GM18517 (cell line): ENCODE measurements around the gene USP21.

ENCODE experiments used
- ATAC-seq: cut with Tn5 transposase; IDR thresholded peaks from one replicate; pipeline ENCODE4 v1.9.1; 2021; ENCODE audit warnings: mild to moderate bottlenecking, moderate library complexity; ENCODE audit not compliant: unreplicated experiment

USP21 gene

GRCh38 chr1:161190962-161191521, 31.7 kb downstream of the USP21 start:
- ATAC-seq: no peak

DNA sequence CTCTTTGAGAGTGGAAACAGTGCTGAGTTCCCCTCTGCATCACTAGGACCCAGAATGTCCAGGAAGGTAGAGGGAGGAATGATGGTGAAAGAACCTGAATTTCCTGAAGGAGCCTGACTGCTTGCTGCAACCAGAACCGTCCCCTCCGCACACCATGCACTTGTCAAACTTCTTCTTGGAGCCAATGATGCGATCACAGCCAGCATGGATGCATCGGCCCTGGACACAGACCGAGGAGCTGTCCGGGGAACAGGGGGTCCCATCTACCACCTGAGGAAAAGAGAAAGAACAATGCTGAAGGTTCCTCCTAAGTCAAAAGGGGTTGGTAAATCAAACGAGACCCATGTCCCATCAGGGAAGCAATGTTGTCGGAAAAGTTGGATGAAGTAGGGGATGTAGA, 32.7 kb downstream of the USP21 start:
- no peak for ATAC-seq

DNA sequence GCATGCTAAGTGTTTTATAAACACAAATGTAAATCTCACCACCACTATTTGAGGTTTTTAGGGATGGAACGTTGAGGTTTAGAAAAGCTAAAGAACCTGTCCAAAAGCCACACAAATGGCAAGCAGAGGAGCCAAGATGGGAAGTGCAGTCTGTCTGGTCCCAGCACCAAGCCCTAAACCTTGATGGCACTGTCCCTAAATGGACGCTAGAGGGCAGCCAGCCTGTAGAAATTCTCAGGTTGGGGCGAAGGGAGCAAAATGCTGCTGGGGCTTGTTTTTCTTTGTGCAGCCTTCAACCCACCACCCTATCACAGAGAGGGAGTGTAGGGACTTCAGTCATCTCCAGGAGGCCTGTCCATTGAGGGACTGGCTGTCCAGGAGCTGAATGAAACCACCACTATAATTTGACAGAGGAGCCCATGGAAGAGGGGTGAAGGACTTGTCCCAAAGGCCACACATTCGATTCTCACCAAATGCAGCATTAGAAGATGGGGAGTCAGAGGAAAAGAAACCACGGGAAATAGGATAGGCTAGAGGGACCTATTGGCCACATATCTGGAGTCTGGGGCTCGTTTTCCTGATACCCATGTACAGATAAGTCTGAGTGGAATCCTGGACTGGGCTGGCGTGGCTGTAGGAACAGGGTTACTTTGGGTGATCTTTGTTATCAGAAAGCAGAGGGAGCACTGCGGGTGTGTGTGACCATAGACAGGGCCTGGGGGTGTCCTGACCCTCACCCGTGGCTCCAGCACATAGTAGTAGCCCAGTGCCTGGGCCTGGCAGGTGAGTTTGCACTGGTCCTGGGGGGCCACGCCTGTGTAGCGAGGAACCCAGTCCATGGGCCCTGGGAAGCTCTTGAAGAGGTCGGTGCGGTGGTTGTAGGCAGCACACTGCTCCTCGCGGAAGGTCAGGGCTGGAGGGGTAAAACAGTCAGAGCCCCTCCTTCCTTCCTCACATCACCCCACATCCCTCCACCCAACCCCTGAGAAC, 33.5 kb downstream of the USP21 start:
- no peak for ATAC-seq

- no peak for ATAC-seq
Measured at GRCh38 chr1:161193561-161194235, 34.4 kb downstream of the USP21 start.

GRCh38 chr1:161195171-161195570, 35.9 kb downstream of the USP21 start:
- no peak for ATAC-seq

- no peak for ATAC-seq
Measured at GRCh38 chr1:161196111-161196510, 36.8 kb downstream of the USP21 start.

GRCh38 chr1:161196521-161197451, 37.5 kb downstream of the USP21 start:
- no peak for ATAC-seq

DNA sequence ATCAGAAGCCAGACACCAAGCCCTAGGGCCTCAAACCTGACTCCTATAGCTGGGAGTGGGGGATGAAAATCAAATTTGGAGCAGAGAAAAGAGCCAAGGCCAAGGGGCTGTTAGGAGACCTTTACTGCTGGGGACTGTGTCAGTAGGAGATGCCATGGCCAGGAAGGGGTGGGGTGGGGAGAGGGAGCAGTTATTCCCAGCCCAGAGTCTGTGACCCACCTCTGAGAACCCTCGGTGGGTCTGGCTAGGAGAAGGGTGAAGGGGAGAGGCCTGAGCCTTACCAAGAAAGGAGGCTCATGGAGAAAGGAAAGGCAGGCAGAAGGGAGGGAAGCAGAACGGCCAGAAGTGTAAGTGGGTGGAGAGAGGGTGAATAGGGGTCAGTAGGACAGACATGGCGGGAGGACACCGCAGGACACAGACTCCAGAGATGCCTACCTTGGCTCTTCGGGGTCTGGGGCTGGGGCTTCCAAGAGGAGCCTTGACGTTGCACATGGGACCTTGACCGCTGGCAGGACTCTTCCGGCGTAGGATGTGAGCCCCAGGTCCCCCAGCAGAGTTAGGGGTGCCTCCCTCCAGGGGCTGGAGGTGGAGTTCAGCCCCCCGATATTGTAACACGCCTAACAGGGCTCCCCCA, 38.4 kb downstream of the USP21 start:
- ATAC-seq: no peak

DNA sequence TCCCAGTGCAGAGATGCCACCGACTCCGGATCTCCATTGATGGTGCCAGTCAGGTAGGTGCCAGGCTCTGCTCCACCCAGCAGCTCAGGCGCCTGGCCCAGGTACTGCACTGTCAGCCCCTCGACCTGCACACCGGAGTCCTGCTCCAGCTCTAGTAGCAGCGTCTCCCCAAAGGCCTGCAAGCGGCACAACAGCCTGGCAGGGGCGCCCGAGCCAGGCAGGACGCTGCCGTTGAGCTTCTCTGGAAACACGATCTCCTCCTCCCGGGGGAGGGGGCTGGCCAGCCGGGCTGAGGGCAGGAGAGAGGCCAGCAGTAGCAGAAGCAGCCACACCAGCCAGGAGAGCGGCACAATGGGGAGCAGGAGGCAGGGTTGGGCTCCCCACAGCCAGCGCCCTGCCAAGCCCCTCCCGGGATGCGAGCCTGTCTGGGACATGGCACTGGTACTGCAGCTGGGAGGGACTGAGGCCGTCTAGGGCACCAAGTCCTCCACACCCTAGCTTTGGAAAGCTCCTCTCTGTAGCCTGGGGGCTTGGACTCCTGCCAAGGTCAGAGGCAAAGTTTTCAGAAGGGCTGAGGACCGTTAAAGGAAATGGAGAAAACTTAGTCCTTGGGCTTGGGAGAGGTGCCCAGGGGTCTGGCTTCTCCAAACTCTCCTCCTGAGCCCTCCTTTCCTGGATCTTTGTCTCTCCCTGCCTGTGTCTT, 39.0 kb downstream of the USP21 start:
- ATAC-seq: no peak

- no peak for ATAC-seq
Measured at GRCh38 chr1:161198897-161199431, 39.7 kb downstream of the USP21 start, which contains the start of gene ADAMTS4. ADAMTS4 (minus strand) TSS chr1:161199054; CDS start chr1:161198627, 427 bp downstream.

DNA sequence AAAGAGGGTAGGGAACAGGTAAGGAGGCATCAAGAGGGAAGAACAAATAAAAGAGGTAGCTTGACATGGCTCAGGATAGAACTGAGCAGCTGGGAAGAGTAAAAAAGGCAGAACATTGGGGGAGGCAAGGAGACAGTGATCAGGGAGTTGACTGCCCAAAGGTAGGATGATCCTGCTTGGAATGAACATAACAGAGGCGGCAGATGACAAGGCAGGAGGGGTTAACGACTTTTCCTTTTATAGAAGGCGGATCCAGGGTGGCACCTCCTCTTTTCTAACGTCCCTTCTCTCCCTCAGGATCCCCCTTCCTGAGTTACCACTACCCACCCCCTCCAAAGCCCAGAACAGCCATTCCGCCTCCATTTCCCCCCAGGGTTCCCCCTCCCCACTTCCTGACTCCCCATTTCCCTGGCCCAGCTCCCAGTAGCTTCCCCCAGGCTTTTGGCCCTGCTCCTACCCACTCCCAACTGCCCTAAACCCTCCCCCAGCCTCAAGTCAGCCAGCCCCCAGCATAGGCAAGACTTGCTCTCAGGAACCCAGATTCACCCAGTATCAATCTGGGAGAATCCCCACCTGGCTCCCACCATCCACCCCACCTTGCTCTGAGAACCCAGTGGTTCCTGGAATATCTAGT, 40.3 kb downstream of the USP21 start:
- ATAC-seq: no peak

GRCh38 chr1:161200421-161200991, 41.2 kb downstream of the USP21 start:
- no peak for ATAC-seq

GRCh38 chr1:161200992-161201835, 41.9 kb downstream of the USP21 start:
- ATAC-seq: no peak

- ATAC-seq: peak; percentile 89
Measured at GRCh38 chr1:161201836-161202712, 42.8 kb downstream of the USP21 start, which contains the start of gene NDUFS2. NDUFS2 (plus strand) TSS chr1:161202367; CDS start chr1:161202386, 19 bp downstream.

GRCh38 chr1:161206411-161207140, 47.3 kb downstream of the USP21 start:
- ATAC-seq: no peak

DNA sequence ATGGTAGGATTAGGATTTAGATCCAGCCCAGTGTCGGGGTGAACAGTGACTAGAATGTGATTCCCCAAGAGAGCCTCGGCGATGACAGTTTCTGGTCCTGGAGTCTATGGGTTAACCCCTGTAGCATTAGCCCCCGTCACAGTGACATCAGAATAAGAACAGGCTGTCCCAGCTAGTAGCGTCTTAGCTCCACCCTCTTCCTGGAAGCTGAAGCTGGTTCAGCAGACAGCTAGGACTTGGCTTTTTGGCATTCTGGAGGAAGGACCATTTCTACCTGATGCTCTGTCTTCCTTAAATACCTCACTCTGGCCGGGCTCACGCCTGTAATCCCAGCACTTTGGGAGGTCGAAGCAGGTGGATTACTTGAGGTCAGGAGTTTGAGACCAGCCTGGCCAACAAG, 47.9 kb downstream of the USP21 start:
- ATAC-seq: no peak
